DMS 273 (cell line): Measurements from ENCODE around the gene ENOX1.

Experiments used
- DNase-seq: peaks from one replicate; lab custom pipeline; 2025; ENCODE audit not compliant: unreplicated experiment; lab: John Stamatoyannopoulos, UW

The ENOX1 gene

DNA sequence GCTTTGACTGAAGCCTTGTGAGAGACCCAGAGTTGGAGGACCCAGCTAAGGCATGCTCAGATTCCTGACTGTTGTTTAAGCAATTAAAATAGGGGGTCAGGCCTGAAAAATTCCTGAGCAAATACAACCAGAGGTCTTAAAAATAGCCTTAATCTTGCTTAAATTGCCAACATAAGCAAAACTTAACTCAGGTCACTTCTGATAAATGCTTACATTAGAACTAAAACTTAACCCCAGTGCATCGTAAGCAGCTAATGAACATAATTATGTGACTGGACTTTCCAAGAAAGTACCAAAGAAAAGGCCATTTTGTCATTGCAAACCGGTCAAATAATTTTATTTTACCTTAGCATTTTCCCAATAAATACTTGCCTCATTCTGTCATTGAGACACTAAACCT, 294.5 kb downstream of the ENOX1 start:
- DNase-seq: no peak

DNA sequence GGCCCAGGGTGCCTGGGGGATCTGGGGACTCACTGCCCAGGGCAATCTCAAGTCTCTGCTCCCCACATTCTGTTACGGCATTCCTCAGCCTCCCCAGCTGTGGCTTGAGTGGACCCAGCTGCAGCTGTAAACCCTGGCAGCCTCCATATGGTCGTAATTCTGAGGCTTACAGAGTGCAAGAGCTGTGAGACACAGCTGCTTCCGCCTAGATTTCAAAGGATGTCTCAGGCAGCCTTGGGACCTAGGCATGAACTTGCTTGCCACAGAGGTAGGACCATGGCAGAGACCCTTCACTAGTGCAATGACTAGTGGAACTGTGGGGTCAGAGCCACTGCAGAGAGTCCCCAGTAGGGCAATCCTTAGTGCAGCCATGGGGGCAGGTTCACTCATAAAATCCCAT, 297.5 kb downstream of the ENOX1 start:
- peak; percentile 25 for DNase-seq

DNA sequence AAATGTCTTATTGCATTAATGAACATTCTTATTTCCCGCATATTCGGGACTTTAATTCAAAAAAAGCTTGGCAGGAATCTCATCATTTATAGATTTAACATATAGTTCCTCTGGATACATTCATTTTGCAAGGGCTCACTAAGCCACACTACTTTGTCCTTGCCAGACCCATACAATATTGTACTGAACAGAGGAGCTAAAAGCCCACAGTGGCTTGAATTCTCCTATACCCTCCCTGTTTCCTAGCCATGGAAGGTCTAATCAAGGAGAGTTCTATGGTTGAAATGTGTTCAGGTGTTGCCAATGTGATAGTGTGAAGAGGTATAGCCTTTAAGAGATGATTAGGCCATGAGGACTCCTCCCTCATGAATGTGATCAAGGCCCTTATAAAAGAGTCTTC, 298.9 kb downstream of the ENOX1 start:
- DNase-seq: no peak

DNA sequence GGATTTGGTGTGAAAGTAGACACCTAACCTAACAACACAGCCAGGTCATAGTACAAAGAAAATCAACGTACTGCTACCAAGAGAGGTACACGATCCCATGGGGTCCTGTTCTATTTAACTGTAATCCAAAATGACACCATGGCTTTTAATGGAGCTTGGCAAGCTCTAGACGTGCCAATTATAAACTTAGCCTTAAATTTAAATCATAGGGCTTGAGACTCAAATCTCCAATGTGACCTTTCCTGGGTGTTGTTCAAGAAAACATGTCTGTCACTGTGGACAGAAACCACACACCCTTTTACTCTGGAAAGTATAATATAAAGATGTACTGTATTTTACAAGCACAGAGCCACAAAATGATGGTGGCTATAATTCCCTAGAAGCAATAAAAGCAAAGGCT, 299.3 kb downstream of the ENOX1 start:
- no peak for DNase-seq

DNA sequence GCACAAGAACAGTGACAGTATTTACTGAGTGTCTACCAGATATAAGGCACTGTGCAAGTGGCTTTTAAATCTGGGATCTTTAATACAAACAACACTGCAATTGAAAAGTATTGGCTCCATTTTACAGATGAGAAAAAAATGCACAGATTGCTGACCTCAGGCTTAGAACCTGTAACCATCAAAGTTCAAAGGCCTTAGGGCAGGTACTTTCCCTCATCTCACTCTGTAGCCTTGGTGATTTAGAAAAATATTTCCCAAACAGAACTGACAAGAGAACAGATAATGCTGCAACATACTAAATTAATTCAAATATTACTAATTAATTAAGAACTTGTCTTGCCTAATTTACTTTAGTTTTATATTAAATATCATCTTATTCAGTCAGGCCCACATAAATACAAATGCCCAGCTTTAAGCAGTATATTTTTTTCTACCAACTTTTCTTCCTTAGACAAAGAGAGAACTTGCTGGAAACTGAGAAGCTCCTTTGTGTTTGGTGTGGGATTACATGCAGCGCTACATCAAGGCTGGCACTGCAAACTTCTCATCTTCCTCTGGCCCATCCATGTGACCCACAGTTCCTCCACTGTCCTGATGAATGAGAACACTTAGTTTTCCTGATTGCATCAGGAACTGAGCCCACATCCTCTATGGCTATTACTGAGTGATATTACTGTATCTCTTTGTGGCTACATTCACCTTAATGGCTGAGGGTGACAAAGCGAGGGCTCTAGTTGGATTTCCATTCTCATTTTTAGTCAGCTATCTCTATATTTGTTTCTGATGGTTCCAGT, 302.1 kb downstream of the ENOX1 start:
- DNase-seq: no peak

DNA sequence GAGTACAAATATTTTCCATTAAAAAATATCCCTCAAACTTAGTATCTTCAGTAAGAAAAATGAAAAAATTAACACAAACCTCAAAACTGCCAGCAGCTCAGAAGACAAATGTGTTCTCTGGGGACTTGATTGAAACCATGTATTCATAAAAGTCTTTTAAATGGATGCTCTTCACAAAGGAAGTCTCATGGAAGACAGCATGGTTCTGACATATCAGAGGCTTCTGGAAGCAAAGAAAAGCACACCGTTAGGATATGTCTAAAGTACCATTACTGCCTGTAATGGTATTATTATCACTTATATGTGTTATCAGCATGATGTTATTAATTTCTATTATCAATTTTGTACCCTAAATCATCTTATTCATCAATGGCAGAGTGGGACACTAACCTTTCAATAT, 302.8 kb downstream of the ENOX1 start:
- DNase-seq: no peak

DNA sequence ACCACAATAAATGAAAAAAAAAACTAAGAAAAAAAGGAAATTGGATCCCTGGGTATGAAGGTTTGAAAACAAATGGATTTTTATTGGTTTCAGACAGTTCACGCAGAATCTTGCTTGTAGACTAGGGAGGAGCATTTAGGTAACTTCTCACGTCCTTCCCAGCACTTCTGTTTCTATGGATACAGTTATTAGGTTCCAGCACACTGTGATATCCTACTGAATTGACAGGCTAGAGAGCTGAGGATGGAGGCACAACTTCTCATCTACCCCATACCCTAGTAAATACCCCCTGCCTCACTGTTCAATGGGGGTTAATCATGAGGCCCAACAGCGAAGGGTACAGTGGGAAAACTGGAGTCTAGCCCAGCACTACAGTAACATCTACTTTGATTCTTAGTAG, 304.1 kb downstream of the ENOX1 start:
- no peak for DNase-seq

DNA sequence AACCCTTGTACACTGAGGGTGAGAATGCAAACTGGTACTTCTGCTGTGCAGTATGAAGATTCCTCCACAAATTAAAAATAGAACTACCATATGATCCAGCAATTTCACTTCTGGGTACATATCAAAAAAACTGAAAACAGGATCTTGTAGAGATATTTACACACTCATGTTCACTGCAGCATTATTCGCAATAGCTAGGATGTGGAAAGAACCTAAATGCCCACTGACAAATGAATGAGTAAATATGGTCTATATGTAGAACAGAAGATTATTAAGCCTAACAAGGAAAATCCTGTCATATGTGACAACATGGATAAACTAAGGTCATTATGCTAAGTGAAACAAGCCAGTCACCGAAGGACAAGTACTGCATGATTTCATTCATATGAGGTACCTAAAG, 304.7 kb downstream of the ENOX1 start:
- DNase-seq: no peak

DNA sequence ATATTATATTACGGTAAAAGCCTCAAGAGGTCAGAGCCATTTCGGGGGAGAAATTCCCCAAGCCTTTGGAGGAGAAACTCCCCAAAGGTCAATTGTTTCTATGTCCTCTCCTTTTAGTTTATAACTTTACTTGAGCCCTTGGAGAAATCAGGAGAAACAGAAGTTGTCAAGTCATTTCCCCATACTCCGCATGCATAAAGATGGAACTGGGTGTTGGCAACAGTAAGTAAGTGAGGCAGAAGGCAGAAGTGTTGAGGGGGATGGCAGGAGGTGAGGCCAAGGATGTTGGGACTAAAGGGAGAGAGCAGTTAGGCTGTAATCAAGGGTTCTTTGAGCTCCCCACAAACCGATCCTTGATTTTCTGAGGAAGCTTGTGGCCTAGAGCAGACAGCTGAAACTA, 307.9 kb downstream of the ENOX1 start:
- no peak for DNase-seq

DNA sequence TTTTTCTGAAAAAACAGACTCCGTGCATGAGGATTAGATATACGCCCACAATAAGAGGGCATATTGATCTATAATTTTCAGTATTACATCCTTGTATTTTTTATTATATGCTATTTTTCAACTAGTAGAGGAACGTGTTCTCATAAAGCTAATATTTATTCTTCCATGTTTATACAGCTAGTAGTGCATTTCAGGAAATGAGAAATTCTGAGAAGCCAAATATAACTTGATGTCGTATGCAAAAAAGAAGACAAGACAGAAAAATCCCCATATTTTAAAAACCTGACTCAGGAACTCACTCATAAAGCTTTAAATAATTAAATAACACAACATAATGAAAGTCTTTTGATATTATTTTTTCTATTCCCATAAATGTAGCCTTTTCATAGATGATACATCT, 308.6 kb downstream of the ENOX1 start:
- no peak for DNase-seq

DNA sequence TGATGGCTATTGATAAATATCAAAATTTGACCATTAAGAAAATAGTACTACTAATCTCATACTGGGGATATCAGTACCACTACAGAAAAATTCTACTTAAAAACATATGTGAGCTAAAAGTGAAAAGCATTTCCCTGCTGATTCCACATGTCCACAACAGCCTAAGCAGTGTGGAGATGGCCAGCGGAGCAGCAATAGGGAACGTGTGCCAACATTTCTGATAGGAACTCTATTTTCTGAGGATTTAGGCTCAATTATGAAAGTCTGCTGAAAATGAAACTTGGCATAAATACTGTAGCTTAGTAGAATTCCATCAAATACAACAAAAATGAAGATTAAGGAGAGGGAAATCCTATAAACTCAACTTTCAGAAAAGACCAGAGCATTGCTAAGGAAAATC, 311.6 kb downstream of the ENOX1 start:
- no peak for DNase-seq

DNA sequence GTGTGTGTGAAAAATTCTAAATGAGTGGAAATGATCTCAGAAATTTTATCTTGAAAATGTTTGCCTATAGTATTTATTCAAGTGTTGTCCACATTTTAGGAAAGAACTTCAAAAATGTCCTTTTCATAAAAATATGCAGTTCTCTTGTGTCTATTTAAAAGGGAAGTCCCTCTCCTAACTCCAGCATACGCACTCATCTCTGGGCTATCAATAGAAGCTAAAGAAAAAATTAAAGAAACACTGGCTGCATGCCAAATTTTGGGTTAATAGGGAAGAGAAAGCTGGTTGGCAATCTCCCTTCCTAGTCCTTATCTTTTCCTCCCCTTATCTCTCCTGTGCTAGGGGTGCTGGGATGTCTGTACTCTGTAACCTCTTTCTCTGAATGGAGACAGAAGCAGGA, 313.3 kb downstream of the ENOX1 start:
- DNase-seq: peak; percentile 72

DNA sequence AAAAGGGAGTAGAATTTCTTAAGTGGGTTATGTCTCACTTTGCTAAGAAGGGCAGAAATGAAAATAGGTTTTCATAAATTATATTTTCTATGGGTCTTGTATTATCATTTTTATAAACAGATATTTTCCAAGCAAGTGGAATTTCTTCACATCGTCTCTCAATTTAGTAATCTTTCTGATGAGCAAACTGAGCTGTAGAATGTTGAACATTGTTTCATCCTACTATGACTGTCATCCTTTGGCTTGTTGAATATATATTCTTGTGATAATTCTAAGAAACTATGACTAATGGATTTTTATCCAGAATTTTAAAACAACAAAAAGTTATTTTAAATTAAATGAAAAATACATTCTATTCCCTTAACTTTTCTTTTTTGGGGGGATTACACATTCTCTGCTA, 313.8 kb downstream of the ENOX1 start:
- DNase-seq: no peak

DNA sequence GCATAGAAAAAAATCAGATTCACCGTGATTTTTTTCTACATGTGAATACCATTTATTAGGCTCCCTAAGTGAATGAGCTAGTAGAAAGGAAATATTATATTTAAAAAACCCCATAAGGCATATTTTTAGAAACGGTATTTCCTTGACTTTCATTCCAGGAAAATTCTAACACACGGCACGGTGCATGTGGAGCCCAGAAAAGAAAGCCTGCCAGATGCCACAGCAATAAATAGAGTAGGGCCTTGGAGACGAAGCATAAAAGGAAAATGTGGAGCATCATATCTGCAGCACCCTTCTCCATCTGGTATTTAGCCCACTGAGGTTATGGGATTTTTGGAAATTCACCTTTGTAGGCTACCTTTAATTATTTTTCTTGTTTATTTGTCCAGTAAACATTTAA, 314.4 kb downstream of the ENOX1 start:
- DNase-seq: peak; percentile 58

DNA sequence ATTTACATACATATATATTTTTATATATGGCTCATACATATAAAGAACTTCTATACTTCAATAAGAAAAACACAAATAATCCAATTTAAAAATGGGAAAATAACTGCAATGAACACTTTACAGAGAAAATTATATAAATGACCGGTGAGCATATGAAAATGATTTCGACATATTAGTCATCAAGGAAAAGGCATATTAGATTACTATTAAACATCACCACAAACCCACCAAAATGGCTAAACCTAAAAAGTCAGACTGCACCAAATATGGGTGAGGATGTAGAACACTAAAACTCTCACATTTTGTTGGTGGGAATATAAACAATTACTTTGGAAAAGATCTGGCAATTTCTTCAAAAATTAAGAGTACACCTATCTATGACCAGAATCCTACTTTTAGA, 316.2 kb downstream of the ENOX1 start:
- no peak for DNase-seq

DNA sequence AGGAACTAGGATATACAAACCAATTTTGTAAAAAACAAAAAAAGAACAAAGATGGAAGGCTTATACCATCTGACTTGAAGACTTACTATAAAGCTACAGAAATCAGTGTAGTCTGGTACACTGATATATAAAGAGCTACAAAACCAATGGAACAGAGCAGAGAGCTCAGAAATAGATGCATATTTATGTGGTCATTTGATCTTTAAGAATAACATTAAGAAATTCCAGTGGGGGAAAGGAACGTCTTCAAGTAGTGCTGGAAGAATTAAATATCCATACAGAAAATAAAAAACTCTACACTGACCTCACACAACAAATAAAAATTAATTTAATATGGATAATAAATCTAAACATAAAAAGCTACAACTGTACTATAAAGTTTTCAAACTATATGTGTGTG, 317.0 kb downstream of the ENOX1 start:
- DNase-seq: no peak

DNA sequence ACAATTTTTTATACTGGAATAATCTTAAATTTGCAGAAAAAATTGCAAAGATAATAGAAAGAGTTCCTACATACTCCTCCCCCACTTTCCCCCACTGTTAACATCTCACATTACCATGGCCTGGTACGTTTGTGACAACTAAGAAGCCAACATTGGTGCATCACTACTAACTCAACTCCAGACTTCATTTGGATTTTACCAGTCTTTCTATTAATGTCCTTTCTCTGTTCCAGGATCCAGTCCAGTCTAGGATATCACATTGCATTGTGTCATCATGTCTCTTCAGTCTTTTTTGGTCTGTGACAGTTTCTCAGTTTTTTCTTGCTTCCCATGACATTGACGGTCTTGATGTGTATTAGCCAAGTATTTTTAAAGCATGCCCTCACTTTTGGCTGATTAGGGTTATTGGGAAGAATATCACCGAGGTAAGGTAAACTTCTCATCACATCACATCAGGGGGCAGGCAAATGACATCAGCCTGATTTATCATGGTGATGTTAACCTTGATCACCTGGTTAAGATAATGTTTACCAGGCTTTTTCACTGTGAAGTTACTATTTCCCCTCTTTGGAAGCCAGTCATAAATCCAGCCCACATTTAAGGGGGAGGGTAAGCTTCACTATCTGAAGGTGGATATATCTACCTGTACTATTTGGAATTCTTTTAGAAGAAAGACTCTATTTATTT, 322.1 kb downstream of the ENOX1 start:
- no peak for DNase-seq

DNA sequence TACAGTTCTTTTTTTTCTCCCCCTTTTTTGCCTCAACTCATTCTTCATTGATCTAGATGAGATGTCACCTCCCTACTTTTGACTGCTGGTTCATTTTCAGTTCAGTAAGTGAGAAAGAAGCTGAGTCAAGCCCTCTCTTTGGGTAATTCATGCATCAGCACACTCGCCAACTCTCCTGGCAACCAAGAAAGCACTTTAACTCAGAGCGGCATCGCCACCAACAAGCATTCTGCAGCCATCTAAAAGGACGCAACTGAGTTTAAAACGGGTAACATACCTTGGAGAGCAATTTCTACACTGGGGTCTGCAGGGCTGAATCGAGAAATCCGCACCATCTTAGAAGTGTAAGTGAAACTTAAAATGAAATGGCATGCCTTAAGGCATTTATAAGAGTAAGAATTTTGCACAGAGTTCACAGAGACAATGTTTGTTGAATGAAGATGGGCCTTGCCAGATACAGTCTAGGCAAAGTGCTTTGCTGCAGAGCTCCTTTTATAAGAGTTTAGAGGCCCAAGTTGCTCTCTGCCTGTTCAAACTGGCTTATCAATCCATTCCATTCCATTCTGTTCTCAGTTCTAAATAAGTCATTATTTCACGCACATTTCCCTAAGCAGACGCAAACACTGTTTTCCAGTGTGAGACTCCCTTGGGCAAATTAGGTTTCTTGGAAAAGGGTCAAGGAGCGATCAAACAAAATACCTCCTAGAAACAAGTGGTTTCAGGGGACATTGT, 338.0 kb downstream of the ENOX1 start:
- no peak for DNase-seq

DNA sequence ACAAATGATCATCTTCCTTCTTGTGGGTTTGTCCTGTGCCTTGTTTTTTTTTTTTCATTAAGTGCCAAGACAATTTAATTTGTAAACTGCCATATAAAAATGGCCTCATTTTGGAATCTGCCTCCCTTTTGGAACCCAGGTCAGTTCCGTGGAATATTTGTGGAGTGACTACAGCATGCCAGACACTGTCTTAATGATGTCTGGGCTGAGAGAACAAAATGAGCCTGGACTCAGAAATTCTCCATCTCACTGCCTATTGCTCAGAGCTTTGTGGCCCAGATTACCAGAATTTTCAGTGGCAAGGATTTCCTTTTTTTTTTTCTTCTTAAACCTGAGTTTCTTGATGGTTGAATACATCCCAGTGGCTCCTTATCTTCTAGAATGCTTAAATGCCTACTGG, 340.6 kb downstream of the ENOX1 start:
- DNase-seq: no peak

DNA sequence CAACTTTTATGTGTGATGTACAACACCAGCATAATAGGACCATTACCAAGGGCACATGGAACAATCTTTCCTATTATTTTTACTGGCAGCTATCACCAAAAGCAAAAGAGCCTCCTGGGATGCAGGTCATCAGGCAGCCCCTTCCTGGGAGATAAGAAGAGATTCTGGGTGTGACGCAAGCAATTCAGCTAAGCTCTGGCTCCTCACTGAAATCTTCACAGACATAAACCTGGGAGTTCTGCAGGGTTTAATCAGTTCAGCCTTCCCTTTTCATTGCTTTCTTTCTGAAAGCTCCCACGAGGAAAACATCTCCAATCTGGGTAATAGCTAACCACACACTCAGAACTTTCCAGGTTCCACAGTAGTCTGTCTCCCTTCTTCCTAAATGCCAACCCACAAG, 341.1 kb downstream of the ENOX1 start:
- DNase-seq: no peak

DNA sequence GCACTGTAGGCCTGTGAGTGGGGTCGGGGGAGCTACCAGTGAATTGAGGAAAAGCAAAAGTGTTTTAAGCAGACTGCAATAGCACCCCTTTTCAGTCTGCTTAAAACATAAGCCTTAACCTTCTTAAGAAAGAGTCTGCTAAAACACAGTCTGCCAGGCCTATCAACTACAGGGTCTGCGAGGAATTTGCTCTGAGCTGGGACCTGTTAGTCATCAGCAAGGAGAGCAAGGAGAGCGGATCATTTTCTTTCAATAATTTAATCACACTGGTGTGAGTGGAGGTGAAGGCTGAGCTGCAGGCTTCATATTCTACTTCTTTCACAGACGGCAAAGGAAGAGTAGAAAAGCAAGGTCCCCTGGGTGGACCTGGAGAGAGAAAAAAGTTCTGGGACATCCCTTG, 342.7 kb downstream of the ENOX1 start:
- DNase-seq: no peak

DNA sequence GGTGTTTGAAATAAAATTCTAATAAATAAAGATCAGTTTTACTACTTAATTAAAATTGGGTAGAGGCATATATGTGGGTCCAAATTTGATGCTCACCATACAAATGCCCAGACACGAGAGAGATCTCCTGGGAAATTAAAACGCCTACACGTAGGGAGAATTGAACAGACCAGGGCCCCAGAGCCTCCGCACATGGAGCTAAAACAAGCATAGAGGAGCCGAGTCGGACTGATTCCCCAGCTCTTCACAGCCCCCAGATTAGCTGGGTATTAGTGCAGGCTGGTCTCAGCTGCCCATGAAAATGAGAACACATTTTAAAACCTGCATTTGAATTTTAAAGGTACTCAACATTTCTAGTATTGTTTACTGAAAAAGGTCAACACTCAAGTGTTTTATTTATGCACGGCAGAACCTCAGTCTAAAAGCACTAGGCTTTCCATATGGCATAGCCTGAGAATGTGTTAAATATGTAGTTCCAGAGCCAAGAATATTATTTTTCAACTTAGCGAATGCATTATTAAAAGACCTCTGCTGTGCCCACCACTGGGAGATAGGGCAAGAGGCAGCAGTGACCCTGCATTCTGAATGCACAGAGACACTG, 344.8 kb downstream of the ENOX1 start:
- peak; percentile 41 for DNase-seq
